Upper lobe of left lung (tissue), 6 donors: ENCODE data around the gene TACC2. TPM values are rescaled to one million over a fixed set of nuclear protein-coding genes. Genes with fewer than 3 reads are reported as not detected.

Source experiments
- ATAC-seq, 2 donors: fragments of 200-7000 bp; cut with Tn5 transposase; one replicate each; pipeline ENCODE4 v1.9.1; 2022; ENCODE audit warnings: mild to moderate bottlenecking in 2 of 2, moderate library complexity in 2 of 2; ENCODE audit not compliant: low FRiP score in 2 of 2
- DNase-seq, 2 donors: peaks; one replicate each; pipeline ENCODE4 v3.0.0-alpha.2; 2019 to 2020
- H3K27ac ChIP-seq, 4 donors: fragments of 200-600 bp; sonication (generic); one replicate each; pipeline ENCODE4 v1.5.1; 2016 to 2019
- H3K27me3 ChIP-seq, 4 donors: fragments of 200-600 bp; sonication (generic); one replicate each; pipeline ENCODE4 v1.5.1; 2017 to 2019
- H3K36me3 ChIP-seq, 4 donors: fragments of 200-600 bp; sonication (generic); one replicate each; pipeline ENCODE4 v1.5.1; 2016 to 2019
- H3K4me1 ChIP-seq, 4 donors: fragments of 200-600 bp; sonication (generic); one replicate each; pipeline ENCODE4 v1.5.1; 2018 to 2019
- H3K4me3 ChIP-seq, 4 donors: fragments of 200-600 bp; sonication (generic); one replicate each; pipeline ENCODE4 v1.5.1; 2017 to 2019; ENCODE audit warnings: mild to moderate bottlenecking in 2 of 4, moderate library complexity in 1 of 4
- H3K9me3 ChIP-seq, 4 donors: fragments of 200-600 bp; sonication (generic); one replicate each; pipeline ENCODE4 v1.5.1; 2018 to 2019
- EP300 ChIP-seq, 4 donors: sonication (generic); formaldehyde crosslinking; IDR thresholded peaks; one replicate each; pipeline ENCODE4 v1.5.1; 2017; ENCODE audit warnings: antibody characterized with exemption in 4 of 4, control low read depth in 2 of 4
- POLR2A ChIP-seq, 4 donors: fragments of 450-650 bp; IDR thresholded peaks; one replicate each; pipeline ENCODE4 v1.5.1; 2016 to 2017; ENCODE audit warnings: antibody characterized with exemption in 4 of 4, mild to moderate bottlenecking in 2 of 4
- POLR2AphosphoS5 ChIP-seq, 2 donors: sonication (generic); formaldehyde crosslinking; IDR thresholded peaks; one replicate each; pipeline ENCODE4 v1.5.1; 2017; ENCODE audit warnings: antibody characterized with exemption in 2 of 2
- WGBS, 2 donors: methylation state at CpG; one replicate each; pipeline ENCODE4 v1.1.5; 2017 to 2018; 5-methylcytosine and 5-hydroxymethylcytosine counted together
- total RNA-seq, 6 donors: library from RNA; depleted of rRNA in 4 of 6; stranded (reverse); fragments of >200 nt in 4 of 6; gene quantifications; one replicate each; pipeline versions ENCODE4 v1.1.0 to v1.2.1, GENCODE V29; 2016 to 2021
- TF ChIP-seq, protein P1 (sequence below), 6 experiments: fragments of 450-650 bp in 4 of 6; fragments of 200-600 bp in 2 of 6; sonication (generic) in 2 of 6; IDR thresholded peaks; one replicate each; pipeline ENCODE4 v1.5.1; 2016 to 2019; ENCODE audit warnings: antibody characterized with exemption in 6 of 6
- donor health status: DM: no; HTN: no; CAD: no; lungs with moderate emphysema.
- donor health status: DM: no; HTN: yes; CAD: no; lungs with severe emphysema.

TACC2 gene
- total RNA-seq, 6 donors from 2014 or later, result 158 to 701 (median 386) TPM

DNA sequence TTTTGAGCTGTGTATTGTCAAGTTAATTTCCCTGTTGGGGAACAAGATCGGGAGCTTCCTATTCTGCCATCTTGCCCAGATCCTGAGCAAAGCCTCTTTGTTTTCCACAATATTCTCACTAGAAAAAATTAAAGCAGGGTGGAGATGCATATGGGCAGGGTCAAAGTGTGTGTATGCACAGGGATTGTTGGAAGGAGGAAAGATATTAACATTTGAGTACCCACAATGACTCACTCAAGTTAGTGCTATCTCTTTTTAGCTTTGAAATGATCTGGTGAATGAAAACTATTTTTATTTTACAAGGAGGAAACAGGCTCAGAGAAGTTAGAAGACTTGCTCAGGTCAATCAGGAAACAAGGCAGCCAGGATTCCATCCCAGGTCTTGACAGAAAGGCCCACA is 275.5 kb downstream of the TACC2 start:
- H3K27ac ChIP-seq, result no peak overlapping the region
- WGBS, 2 donors, result 84 to 85% methylated on average over 1 of the region's 1 CpG
- no peaks in the 10 kb centered on the region for H3K27me3 ChIP-seq
- H3K4me1 ChIP-seq, result peaks cover 0 to 12% (median 7%) of the 10 kb centered on the region in 4 donors
- ATAC-seq (no peak), DNase-seq (no peak)
- TF ChIP-seq POLR2A (IDR thresholded peaks at IDR 0.05) (no peak), POLR2AphosphoS5 (IDR thresholded peaks at IDR 0.05) (no peak), EP300 (IDR thresholded peaks at IDR 0.05) (no peak)
- TF ChIP-seq, protein P1, sequence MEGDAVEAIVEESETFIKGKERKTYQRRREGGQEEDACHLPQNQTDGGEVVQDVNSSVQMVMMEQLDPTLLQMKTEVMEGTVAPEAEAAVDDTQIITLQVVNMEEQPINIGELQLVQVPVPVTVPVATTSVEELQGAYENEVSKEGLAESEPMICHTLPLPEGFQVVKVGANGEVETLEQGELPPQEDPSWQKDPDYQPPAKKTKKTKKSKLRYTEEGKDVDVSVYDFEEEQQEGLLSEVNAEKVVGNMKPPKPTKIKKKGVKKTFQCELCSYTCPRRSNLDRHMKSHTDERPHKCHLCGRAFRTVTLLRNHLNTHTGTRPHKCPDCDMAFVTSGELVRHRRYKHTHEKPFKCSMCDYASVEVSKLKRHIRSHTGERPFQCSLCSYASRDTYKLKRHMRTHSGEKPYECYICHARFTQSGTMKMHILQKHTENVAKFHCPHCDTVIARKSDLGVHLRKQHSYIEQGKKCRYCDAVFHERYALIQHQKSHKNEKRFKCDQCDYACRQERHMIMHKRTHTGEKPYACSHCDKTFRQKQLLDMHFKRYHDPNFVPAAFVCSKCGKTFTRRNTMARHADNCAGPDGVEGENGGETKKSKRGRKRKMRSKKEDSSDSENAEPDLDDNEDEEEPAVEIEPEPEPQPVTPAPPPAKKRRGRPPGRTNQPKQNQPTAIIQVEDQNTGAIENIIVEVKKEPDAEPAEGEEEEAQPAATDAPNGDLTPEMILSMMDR (IDR thresholded peaks at IDR 0.05), result no peak
- H3K36me3 ChIP-seq, result peaks cover 0 to 17% (median 14%) of the 10 kb centered on the region in 4 donors
- no peaks in the 10 kb centered on the region for H3K9me3 ChIP-seq
- H3K4me3 ChIP-seq, result no peak overlapping the region

DNA sequence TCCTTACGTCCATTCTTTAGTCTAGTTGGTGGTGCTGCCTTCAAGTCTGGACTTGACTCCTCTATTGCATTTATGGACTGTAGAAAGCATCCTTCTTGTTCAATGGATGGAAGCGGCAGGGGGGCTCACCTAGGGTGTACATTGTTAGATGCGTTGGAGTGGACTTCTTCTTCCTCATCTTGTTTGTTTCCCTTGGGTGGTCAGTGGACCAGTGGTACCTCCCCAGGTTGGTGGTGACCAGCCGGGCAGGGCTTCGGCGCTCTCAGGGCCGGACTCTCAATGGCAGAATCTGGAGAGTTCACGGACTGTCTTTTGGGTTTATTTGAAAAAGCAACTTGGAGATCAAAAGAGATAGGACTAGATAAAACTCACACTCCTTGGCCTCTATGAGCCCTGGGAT is 276.0 kb downstream of the TACC2 start:
- ATAC-seq (no peak), DNase-seq (peak in 1 of 2 donors; percentile 10)
- Histone ChIP-seq H3K27ac (no peak overlapping the region), H3K4me1 (peaks cover 0 to 12% (median 7%) of the 10 kb centered on the region in 4 donors), H3K36me3 (peaks cover 0 to 21% (median 15%) of the 10 kb centered on the region in 4 donors), H3K4me3 (no peak overlapping the region), H3K9me3 (no peaks in the 10 kb centered on the region), H3K27me3 (no peaks in the 10 kb centered on the region)
- TF ChIP-seq, protein P1 (IDR thresholded peaks at IDR 0.05), result no peak
- TF ChIP-seq POLR2A (IDR thresholded peaks at IDR 0.05) (no peak), POLR2AphosphoS5 (IDR thresholded peaks at IDR 0.05) (no peak), EP300 (IDR thresholded peaks at IDR 0.05) (no peak)
- 88 to 93% methylated on average over 8 of the region's 8 CpGs for WGBS, 2 donors

DNA sequence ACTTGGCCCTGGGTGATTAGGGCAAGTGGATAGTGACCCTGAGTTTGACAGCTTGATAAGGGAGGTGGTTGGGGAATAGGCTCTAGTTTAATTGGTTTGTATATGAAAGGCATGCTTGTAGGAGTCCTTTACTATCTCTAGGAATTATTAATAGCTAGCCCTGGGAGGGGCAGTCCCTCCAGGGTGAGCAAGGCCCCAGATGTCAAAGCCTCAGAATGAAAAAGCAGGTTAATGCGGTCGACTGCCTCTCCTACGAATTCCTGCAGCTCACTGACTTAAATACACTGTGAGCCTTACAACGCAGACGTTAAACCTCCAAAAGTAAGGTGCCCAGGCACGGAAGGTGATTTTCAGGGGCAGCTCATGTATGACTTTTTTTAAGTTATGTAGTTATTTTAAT is 276.9 kb downstream of the TACC2 start:
- H3K27me3 ChIP-seq, result no peaks in the 10 kb centered on the region
- TF ChIP-seq EP300 (IDR thresholded peaks at IDR 0.05) (no peak), POLR2AphosphoS5 (IDR thresholded peaks at IDR 0.05) (no peak), POLR2A (IDR thresholded peaks at IDR 0.05) (no peak)
- TF ChIP-seq, protein P1 (IDR thresholded peaks at IDR 0.05), result no peak
- peak in 1 of 2 donors; percentile 6 for DNase-seq
- no peaks in the 10 kb centered on the region for H3K9me3 ChIP-seq
- ATAC-seq, result no peak
- WGBS, 2 donors, result 76 to 87% methylated on average over 6 of the region's 6 CpGs
- H3K27ac ChIP-seq, result no peak overlapping the region
- H3K4me3 ChIP-seq, result no peak overlapping the region
- H3K36me3 ChIP-seq, result peaks cover 0 to 21% (median 15%) of the 10 kb centered on the region in 4 donors
- H3K4me1 ChIP-seq, result peaks cover 0 to 12% (median 7%) of the 10 kb centered on the region in 4 donors

DNA sequence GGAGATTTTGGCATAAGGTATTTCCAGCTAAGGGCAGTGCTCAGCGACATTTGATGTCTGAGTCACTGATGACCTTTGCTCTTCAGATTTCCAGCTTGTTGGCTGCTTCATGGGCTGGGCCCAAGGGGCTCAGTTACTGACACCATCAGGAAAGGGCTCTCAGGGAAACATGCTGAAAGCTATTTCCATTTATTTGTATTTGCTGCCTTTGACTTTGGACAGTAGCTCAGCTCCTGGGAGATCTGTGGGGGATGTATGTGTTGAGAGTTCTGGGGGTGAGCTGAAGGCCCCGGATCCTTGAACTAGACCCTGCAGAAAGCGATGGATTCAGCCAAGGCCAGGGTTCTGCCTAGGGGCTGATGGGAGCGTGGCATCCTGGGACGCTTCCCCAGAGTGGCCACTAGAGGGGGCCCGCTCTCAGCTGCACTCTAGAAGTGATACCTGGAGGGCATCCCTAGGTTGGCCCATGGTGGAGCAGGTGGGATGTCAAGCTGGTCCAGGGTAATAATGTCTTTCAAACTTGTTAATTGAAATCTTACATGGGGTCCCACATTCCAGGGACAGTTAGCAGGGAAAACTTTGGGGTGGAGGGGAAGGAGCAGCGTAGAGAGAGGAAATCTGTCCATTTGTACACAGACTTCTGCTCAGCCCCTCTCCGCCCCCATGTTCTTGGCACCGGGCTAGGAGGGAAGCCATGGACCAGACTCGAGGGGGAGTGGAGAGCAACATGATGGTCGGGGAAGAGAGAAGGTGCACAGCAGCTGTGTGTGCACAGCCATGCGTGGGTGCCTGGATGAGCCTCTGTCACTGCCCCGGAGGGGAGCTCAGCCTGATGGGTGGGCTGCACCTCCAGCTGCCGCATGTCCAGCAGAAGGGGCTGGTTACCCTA is 279.1 kb downstream of the TACC2 start:
- no peak for TF ChIP-seq POLR2AphosphoS5 (IDR thresholded peaks at IDR 0.05)
- TF ChIP-seq POLR2A (IDR thresholded peaks at IDR 0.05), result no peak
- no peak for TF ChIP-seq EP300 (IDR thresholded peaks at IDR 0.05)
- TF ChIP-seq, protein P1 (IDR thresholded peaks at IDR 0.05), result peak; percentile 56 to 91 (median 63)

More for the DNA sequence above, 279.1 kb downstream of the TACC2 start:
- 64 to 65% methylated on average over 9 to 14 of the region's 14 CpGs for WGBS, 2 donors
- Histone ChIP-seq H3K4me3 (no peak overlapping the region), H3K27me3 (no peaks in the 10 kb centered on the region), H3K4me1 (peaks cover 0 to 12% (median 7%) of the 10 kb centered on the region in 4 donors), H3K36me3 (peaks cover 0 to 21% (median 13%) of the 10 kb centered on the region in 4 donors), H3K27ac (peak overlapping the region in 2 of 4 donors; percentile 43 to 44), H3K9me3 (no peaks in the 10 kb centered on the region)
- ATAC-seq (peak; percentile 70 to 83), DNase-seq (peak; percentile 37 to 44)
